ENCODE results near the gene HIP1. TPM values are rescaled to one million over a fixed set of nuclear protein-coding genes. Genes with fewer than 3 reads are reported as not detected.

HIP1 gene
- total and polyA plus RNA-seq, 4 donors = 10.6 to 87.9 (median 43.3) TPM

DNA sequence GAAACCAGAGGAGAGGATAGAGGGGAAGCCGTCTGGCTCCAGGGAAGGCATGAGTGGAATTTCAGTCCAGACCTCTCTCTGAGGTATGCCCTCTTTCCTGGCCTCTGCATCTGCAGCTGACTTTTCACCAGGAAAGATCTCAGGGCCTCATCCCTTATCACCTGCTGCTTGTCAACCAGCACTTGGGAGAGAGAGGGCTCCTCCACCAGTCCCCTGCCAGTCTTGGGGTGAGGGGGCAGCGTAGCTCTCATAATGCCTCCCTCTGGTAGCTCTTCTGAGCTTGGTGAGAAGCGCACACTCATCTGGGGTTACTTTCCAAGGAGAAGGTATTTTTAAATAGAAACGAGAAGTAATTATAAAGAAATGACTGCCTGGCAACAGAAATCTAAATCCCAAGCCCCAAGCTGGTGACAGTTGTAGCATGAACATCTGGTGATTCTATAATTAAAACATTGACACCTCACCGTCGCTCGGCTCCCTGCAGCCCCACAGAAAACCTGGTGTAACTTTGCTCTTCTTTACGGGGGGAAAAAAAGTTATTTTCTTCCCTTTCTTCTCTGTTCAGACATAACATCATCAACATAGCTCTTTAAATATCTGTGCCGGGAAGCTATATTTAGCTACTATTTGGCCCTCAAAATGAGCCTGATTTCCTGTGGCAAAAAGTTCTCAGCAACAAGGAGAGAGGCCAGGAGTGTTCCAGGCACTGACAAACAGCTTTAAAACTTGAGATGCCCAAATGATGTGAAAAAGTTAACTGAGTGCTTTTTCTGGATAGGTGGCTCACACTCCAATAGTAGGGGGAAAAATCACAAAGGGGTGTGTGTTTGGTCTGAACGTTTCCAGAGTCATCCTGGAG is 26.9 kb downstream of the HIP1 start:
- DNase-seq = peak; percentile 47 to 55
- peak overlapping the region; percentile 94 to 100 for H3K27ac ChIP-seq (ENCODE audit: low read depth in 1 of 2, low read length in 2 of 2)
- H3K4me3 ChIP-seq (ENCODE audit: low read length in 2 of 2) = peak overlapping the region in 1 of 2 donors; percentile 13
- H3K4me1 ChIP-seq (ENCODE audit: control insufficient read depth in 1 of 2, insufficient read depth in 2 of 2, low read length in 2 of 2) = peaks cover 3% of the 10 kb centered on the region in 2 donors
- H3K27me3 ChIP-seq (ENCODE audit: control insufficient read depth in 1 of 2, insufficient read depth in 2 of 2, low read length in 1 of 2) = no peaks in the 10 kb centered on the region
- intact Hi-C loops (cut with DNase I) = loop anchor here (1.0 to 5.0 kb wide), 2 partner anchors 42 to 55 kb away; no protein-coding TSS in a partner anchor
- H3K9me3 ChIP-seq (ENCODE audit: control insufficient read depth, low read length) = no peaks in the 10 kb centered on the region
- ATAC-seq (ENCODE audit: low FRiP score) = peak; percentile 82
- WGBS, 2 donors = 1 to 5% methylated on average over 10 of the region's 10 CpGs
- H3K36me3 ChIP-seq (ENCODE audit: control insufficient read depth in 1 of 2, insufficient read depth in 2 of 2, low read length in 1 of 2) = no peaks in the 10 kb centered on the region

- H3K9me3 ChIP-seq (ENCODE audit: control insufficient read depth, low read length) = no peaks in the 10 kb centered on the region
- intact Hi-C loops (cut with DNase I) = loop anchor here (1.0 to 5.0 kb wide), 2 partner anchors 41 to 54 kb away; no protein-coding TSS in a partner anchor
- no peaks in the 10 kb centered on the region for H3K36me3 ChIP-seq (ENCODE audit: control insufficient read depth in 1 of 2, insufficient read depth in 2 of 2, low read length in 1 of 2)
- peak overlapping the region in 1 of 2 donors; percentile 94 for H3K27ac ChIP-seq (ENCODE audit: low read depth in 1 of 2, low read length in 2 of 2)
- no peak for DNase-seq
- no peaks in the 10 kb centered on the region for H3K27me3 ChIP-seq (ENCODE audit: control insufficient read depth in 1 of 2, insufficient read depth in 2 of 2, low read length in 1 of 2)
- no peak overlapping the region for H3K4me3 ChIP-seq (ENCODE audit: low read length in 2 of 2)
- peaks cover 3% of the 10 kb centered on the region in 2 donors for H3K4me1 ChIP-seq (ENCODE audit: control insufficient read depth in 1 of 2, insufficient read depth in 2 of 2, low read length in 2 of 2)
- ATAC-seq (ENCODE audit: low FRiP score) = peak; percentile 31
Measured at GRCh38 chr7:75711076-75711475, 27.7 kb downstream of the HIP1 start.

DNA sequence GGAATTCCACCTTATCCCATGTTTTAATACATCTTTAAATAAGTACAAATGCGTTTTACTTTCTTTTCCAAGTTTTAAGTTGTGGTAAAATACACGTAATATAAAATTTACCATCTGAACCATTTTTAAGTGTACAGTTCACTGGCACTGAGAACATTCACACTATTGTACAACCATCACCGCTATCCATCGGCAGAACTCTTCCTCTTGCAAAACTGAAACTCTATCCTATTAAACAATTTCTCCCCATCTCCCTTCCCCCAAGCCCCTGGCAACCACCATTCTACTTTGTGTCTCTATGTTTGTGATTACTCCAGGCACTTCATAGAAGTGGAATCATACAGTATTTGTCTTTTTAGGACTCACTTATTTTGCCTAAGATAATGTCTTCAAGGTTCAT is 33.8 kb downstream of the HIP1 start:
- Histone ChIP-seq H3K36me3 (ENCODE audit: control insufficient read depth in 1 of 2, insufficient read depth in 2 of 2, low read length in 1 of 2) (no peaks in the 10 kb centered on the region), H3K27ac (ENCODE audit: low read depth in 1 of 2, low read length in 2 of 2) (no peak overlapping the region), H3K9me3 (ENCODE audit: control insufficient read depth, low read length) (no peaks in the 10 kb centered on the region), H3K4me1 (ENCODE audit: control insufficient read depth in 1 of 2, insufficient read depth in 2 of 2, low read length in 2 of 2) (no peaks in the 10 kb centered on the region), H3K27me3 (ENCODE audit: control insufficient read depth in 1 of 2, insufficient read depth in 2 of 2, low read length in 1 of 2) (no peaks in the 10 kb centered on the region), H3K4me3 (ENCODE audit: low read length in 2 of 2) (no peak overlapping the region)
- DNase-seq (no peak), ATAC-seq (ENCODE audit: low FRiP score) (no peak)
- intact Hi-C loops (cut with DNase I) = no loop called here
- 51 to 58% methylated on average over 4 of the region's 4 CpGs for WGBS, 2 donors

- DNase-seq (peak in 1 of 2 donors; percentile 9), ATAC-seq (ENCODE audit: low FRiP score) (no peak)
- 85 to 88% methylated on average over 4 of the region's 4 CpGs for WGBS, 2 donors
- H3K9me3 ChIP-seq (ENCODE audit: control insufficient read depth, low read length) = no peaks in the 10 kb centered on the region
- H3K27ac ChIP-seq (ENCODE audit: low read depth in 1 of 2, low read length in 2 of 2) = no peak overlapping the region
- no peaks in the 10 kb centered on the region for H3K4me1 ChIP-seq (ENCODE audit: control insufficient read depth in 1 of 2, insufficient read depth in 2 of 2, low read length in 2 of 2)
- no peak overlapping the region for H3K4me3 ChIP-seq (ENCODE audit: low read length in 2 of 2)
- no peaks in the 10 kb centered on the region for H3K36me3 ChIP-seq (ENCODE audit: control insufficient read depth in 1 of 2, insufficient read depth in 2 of 2, low read length in 1 of 2)
- intact Hi-C loops (cut with DNase I) = no loop called here
- H3K27me3 ChIP-seq (ENCODE audit: control insufficient read depth in 1 of 2, insufficient read depth in 2 of 2, low read length in 1 of 2) = no peaks in the 10 kb centered on the region
Measured at GRCh38 chr7:75702515-75702914, 36.2 kb downstream of the HIP1 start.

DNA sequence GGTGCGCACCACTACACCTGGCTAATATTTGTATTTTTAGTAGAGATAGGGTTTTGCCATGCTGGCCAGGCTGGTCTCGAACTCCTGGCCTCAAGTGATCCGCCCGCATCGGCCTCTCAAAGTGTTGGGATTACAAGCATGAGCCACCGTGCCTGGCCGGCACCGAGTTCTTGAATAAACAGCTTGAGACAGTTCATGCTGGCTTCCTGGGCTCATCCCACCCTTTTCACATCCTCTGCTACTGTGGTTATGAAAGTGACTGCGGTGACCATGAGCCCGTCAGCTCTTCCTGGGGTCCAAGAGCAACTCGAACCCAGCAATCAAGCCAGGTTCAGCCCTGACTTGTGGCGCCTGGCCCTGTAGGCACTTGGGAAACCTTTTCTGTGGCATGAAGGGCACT is 38.7 kb downstream of the HIP1 start:
- Histone ChIP-seq H3K36me3 (ENCODE audit: control insufficient read depth in 1 of 2, insufficient read depth in 2 of 2, low read length in 1 of 2) (no peaks in the 10 kb centered on the region), H3K4me3 (ENCODE audit: low read length in 2 of 2) (no peak overlapping the region), H3K27ac (ENCODE audit: low read depth in 1 of 2, low read length in 2 of 2) (peak overlapping the region in 1 of 2 donors; percentile 25), H3K27me3 (ENCODE audit: control insufficient read depth in 1 of 2, insufficient read depth in 2 of 2, low read length in 1 of 2) (no peaks in the 10 kb centered on the region), H3K9me3 (ENCODE audit: control insufficient read depth, low read length) (no peaks in the 10 kb centered on the region), H3K4me1 (ENCODE audit: control insufficient read depth in 1 of 2, insufficient read depth in 2 of 2, low read length in 2 of 2) (peaks cover 0 to 3% of the 10 kb centered on the region in 2 donors)
- DNase-seq (peak in 1 of 2 donors; percentile 14), ATAC-seq (ENCODE audit: low FRiP score) (no peak)
- 93 to 94% methylated on average over 12 of the region's 12 CpGs for whole genome bisulfite sequencing, 2 donors
- intact Hi-C loops (cut with DNase I) = no loop called here

- Histone ChIP-seq H3K36me3 (ENCODE audit: control insufficient read depth in 1 of 2, insufficient read depth in 2 of 2, low read length in 1 of 2) (no peaks in the 10 kb centered on the region), H3K4me1 (ENCODE audit: control insufficient read depth in 1 of 2, insufficient read depth in 2 of 2, low read length in 2 of 2) (peaks cover 2 to 3% of the 10 kb centered on the region in 2 donors), H3K27ac (ENCODE audit: low read depth in 1 of 2, low read length in 2 of 2) (no peak overlapping the region), H3K9me3 (ENCODE audit: control insufficient read depth, low read length) (no peaks in the 10 kb centered on the region), H3K4me3 (ENCODE audit: low read length in 2 of 2) (no peak overlapping the region), H3K27me3 (ENCODE audit: control insufficient read depth in 1 of 2, insufficient read depth in 2 of 2, low read length in 1 of 2) (no peaks in the 10 kb centered on the region)
- ATAC-seq (ENCODE audit: low FRiP score) = no peak
- DNase-seq = peak in 1 of 2 donors; percentile 21
- intact Hi-C loops (cut with DNase I) = no loop called here
Measured at GRCh38 chr7:75698358-75698757, 40.4 kb downstream of the HIP1 start.

DNA sequence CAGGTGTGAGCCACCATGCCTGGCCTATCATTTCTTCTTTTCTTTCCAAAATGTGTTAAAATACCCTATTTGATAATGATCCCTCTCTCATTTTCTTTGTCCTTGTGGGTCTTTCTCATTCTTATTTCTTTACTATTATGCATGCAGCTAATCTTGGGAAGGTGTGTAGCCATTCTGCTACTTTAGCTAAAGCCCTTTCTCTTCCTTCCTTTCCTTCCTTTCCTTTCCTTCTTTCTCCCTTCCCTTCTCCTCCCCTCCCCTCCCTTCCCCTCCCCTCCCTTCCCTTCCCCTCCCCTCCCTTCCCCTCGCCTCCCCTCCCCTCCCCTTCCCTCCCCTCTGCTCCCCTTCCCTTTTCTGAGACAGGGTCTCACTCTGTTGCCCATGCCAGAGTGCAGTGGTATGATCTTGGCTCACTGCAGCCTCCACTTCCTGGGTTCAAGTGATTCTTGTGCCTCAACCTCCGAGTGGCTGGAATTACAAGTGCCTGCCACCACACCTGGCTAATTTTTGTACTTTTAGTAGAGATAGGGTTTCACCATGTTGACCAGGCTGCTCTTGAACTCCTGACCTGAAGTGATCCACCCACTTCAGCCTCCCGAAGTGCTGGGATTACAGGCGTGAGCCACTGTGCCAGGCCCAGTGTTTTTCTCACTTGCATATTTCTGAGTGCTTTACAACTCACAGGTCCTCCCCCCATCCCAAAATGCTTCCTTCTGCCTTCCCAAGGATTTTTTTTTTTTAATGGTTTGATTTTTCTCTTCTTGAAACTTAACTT is 42.3 kb downstream of the HIP1 start:
- H3K27me3 ChIP-seq (ENCODE audit: control insufficient read depth in 1 of 2, insufficient read depth in 2 of 2, low read length in 1 of 2) = no peaks in the 10 kb centered on the region
- H3K4me3 ChIP-seq (ENCODE audit: low read length in 2 of 2) = no peak overlapping the region
- ATAC-seq (ENCODE audit: low FRiP score) (no peak), DNase-seq (peak in 1 of 2 donors; percentile 15)
- intact Hi-C loops (cut with DNase I) = no loop called here
- H3K4me1 ChIP-seq (ENCODE audit: control insufficient read depth in 1 of 2, insufficient read depth in 2 of 2, low read length in 2 of 2) = peaks cover 2 to 3% of the 10 kb centered on the region in 2 donors
- H3K36me3 ChIP-seq (ENCODE audit: control insufficient read depth in 1 of 2, insufficient read depth in 2 of 2, low read length in 1 of 2) = no peaks in the 10 kb centered on the region
- 65 to 70% methylated on average over 3 of the region's 4 CpGs for WGBS, 2 donors
- no peak overlapping the region for H3K27ac ChIP-seq (ENCODE audit: low read depth in 1 of 2, low read length in 2 of 2)
- no peaks in the 10 kb centered on the region for H3K9me3 ChIP-seq (ENCODE audit: control insufficient read depth, low read length)

DNA sequence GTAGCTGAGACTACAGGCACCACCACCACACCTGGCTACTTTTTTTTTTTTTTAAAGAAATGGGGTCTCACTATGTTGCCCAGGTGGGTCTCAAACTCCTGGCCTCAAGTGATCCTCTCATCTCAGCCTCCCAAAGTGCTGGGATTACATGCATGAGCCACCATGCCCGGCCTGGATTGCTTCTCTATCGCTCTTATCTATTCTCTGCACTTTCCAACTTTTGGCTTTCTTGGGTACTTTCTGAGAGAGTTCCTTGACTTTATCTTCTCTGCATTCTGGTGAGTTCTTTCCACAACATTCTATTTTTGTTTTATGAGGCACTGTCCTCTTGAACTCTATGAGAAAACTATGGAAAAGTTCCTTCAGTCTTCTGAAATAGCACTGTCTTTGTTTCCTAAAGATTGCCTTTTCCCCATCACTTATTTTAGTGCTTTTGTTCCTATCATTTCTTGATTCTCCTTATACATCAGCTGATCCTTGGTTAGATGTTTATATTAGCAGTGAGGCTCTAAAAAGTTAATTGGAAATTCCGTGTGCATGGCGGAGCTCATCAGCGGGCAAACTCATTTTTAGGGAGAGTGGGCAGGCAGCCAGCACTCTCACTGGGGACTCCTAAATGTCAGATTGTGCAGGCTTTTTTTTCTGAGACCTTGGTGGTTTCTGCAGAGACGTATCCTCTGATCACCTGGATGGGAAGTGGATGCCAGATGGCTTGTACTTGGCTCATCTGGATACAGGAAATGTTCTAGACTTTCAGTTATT is 43.9 kb downstream of the HIP1 start:
- whole genome bisulfite sequencing, 2 donors = 14 to 20% methylated on average over 6 of the region's 6 CpGs
- no peak overlapping the region for H3K4me3 ChIP-seq (ENCODE audit: low read length in 2 of 2)
- H3K4me1 ChIP-seq (ENCODE audit: control insufficient read depth in 1 of 2, insufficient read depth in 2 of 2, low read length in 2 of 2) = peaks cover 2 to 3% of the 10 kb centered on the region in 2 donors
- H3K9me3 ChIP-seq (ENCODE audit: control insufficient read depth, low read length) = no peaks in the 10 kb centered on the region
- intact Hi-C loops (cut with DNase I) = loop anchor here (5.0 kb wide), 1 partner anchor 38 kb away; no protein-coding TSS in a partner anchor
- H3K27ac ChIP-seq (ENCODE audit: low read depth in 1 of 2, low read length in 2 of 2) = peak overlapping the region in 1 of 2 donors; percentile 17
- H3K36me3 ChIP-seq (ENCODE audit: control insufficient read depth in 1 of 2, insufficient read depth in 2 of 2, low read length in 1 of 2) = no peaks in the 10 kb centered on the region
- no peaks in the 10 kb centered on the region for H3K27me3 ChIP-seq (ENCODE audit: control insufficient read depth in 1 of 2, insufficient read depth in 2 of 2, low read length in 1 of 2)
- ATAC-seq (ENCODE audit: low FRiP score) (no peak), DNase-seq (peak in 1 of 2 donors; percentile 10)

Data from aorta (tissue), 5 donors.